Suprapubic skin (tissue), 4 donors: ENCODE data around the gene MAST3. TPM values are rescaled to one million over a fixed set of nuclear protein-coding genes. Genes with fewer than 3 reads are reported as not detected.

Source experiments
- DNase-seq, 2 donors: peaks; one replicate each; pipeline ENCODE4 v3.0.0-alpha.2; 2019; ENCODE audit warnings: low spot score in 2 of 2
- H3K27ac ChIP-seq: fragments of 200-600 bp; sonication (generic); one replicate; pipeline ENCODE4 v1.5.1; 2019
- H3K27me3 ChIP-seq: fragments of 200-600 bp; sonication (generic); one replicate; pipeline ENCODE4 v1.5.1; 2019
- H3K36me3 ChIP-seq: fragments of 200-600 bp; sonication (generic); one replicate; pipeline ENCODE4 v1.5.1; 2019
- H3K4me1 ChIP-seq: fragments of 200-600 bp; sonication (generic); one replicate; pipeline ENCODE4 v1.5.1; 2019
- H3K4me3 ChIP-seq: fragments of 200-600 bp; sonication (generic); one replicate; pipeline ENCODE4 v1.5.1; 2019; ENCODE audit warnings: mild to moderate bottlenecking
- H3K9me3 ChIP-seq: fragments of 200-600 bp; sonication (generic); one replicate; pipeline ENCODE4 v1.5.1; 2019
- CTCF ChIP-seq, 2 donors: fragments of 200-600 bp in 1 of 2; fragments of 450-650 bp in 1 of 2; sonication (generic) in 1 of 2; IDR thresholded peaks; one replicate each; pipeline ENCODE4 v1.5.1; 2016 to 2019; ENCODE audit warnings: antibody characterized with exemption in 2 of 2, mild to moderate bottlenecking in 1 of 2, moderate library complexity in 1 of 2
- EP300 ChIP-seq: sonication (generic); formaldehyde crosslinking; IDR thresholded peaks from one replicate; pipeline ENCODE4 v1.6.1; 2017; ENCODE audit warnings: antibody characterized with exemption
- POLR2A ChIP-seq, 2 donors: fragments of 450-650 bp; IDR thresholded peaks; one replicate each; pipeline ENCODE4 v1.6.1; 2017; ENCODE audit warnings: antibody characterized with exemption in 2 of 2, mild to moderate bottlenecking in 2 of 2, moderate library complexity in 2 of 2
- POLR2AphosphoS5 ChIP-seq, 3 donors: sonication (generic); formaldehyde crosslinking; IDR thresholded peaks; one replicate each; pipeline ENCODE4 v1.6.1; 2017; ENCODE audit warnings: antibody characterized with exemption in 3 of 3
- WGBS: methylation state at CpG from one replicate; pipeline ENCODE4 v1.1.5; 2018; 5-methylcytosine and 5-hydroxymethylcytosine counted together
- total RNA-seq, 4 donors: library from RNA; depleted of rRNA; stranded (reverse); fragments of >200 nt; gene quantifications; one replicate each; pipeline ENCODE4 v1.1.0, GENCODE V29; 2016

MAST3 gene
- total RNA-seq, 4 donors from 2014 or later: 13.4 to 29.7 (median 20.0) TPM

DNA sequence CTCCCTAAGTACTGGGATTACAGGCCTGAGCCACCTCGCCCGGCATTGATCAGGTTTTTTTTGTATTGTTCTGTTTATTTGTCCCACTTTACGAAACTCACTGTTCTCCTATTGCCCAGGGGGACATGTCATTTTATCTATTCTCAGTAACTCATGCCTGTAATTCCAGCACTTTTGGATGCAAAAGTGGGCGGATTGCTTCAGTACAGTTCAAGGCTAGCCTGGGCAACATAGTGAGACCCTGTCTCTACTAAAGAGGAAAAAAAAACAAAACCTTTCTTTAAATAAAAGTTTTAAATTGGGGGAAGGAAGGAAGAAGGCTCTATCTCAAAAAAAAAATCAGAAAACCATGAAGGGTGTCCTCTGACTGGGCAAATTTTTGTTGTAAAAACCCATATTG lies 92.7 kb downstream of the MAST3 start:
- 78% methylated on average over 4 of the region's 4 CpGs for WGBS
- DNase-seq: no peak
- no peak overlapping the region for H3K27ac ChIP-seq
- no peak overlapping the region for H3K4me3 ChIP-seq
- no peaks in the 10 kb centered on the region for H3K36me3 ChIP-seq
- peaks cover 26% of the 10 kb centered on the region for H3K4me1 ChIP-seq
- TF ChIP-seq EP300: no peak
- TF ChIP-seq CTCF (IDR thresholded peaks at IDR 0.05): no peak
- TF ChIP-seq POLR2AphosphoS5 (IDR thresholded peaks at IDR 0.05): no peak
- TF ChIP-seq POLR2A (IDR thresholded peaks at IDR 0.05): no peak
- H3K9me3 ChIP-seq: no peaks in the 10 kb centered on the region
- no peaks in the 10 kb centered on the region for H3K27me3 ChIP-seq

DNA sequence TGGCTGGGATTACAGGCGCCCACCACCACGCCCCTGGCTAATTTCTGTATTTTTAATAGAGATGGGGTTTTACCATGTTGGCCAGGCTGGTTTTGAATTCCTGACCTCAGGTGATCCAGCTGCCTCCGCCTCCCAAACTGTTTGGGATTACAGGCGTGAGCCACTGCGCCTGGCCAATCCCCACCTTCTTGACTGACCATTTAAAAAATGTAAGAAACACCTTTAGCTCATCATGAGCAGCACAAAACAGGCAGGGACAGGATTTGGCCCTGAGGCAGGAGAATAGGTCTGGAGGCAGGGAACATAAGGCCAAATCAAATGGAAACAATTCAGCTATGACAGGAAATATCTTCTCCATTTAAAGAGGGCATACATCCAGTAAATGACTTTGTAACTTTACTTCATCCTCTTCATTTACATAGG lies 94.1 kb downstream of the MAST3 start:
- Histone ChIP-seq H3K36me3 (peaks cover 7% of the 10 kb centered on the region), H3K27ac (peak overlapping the region; percentile 96), H3K4me3 (peak overlapping the region; percentile 88), H3K4me1 (peaks cover 26% of the 10 kb centered on the region), H3K9me3 (no peaks in the 10 kb centered on the region), H3K27me3 (no peaks in the 10 kb centered on the region)
- WGBS: 63% methylated on average over 5 of the region's 5 CpGs
- no peak for DNase-seq
- TF ChIP-seq POLR2AphosphoS5 (IDR thresholded peaks at IDR 0.05) (no peak), EP300 (no peak), CTCF (IDR thresholded peaks at IDR 0.05) (no peak)

DNA sequence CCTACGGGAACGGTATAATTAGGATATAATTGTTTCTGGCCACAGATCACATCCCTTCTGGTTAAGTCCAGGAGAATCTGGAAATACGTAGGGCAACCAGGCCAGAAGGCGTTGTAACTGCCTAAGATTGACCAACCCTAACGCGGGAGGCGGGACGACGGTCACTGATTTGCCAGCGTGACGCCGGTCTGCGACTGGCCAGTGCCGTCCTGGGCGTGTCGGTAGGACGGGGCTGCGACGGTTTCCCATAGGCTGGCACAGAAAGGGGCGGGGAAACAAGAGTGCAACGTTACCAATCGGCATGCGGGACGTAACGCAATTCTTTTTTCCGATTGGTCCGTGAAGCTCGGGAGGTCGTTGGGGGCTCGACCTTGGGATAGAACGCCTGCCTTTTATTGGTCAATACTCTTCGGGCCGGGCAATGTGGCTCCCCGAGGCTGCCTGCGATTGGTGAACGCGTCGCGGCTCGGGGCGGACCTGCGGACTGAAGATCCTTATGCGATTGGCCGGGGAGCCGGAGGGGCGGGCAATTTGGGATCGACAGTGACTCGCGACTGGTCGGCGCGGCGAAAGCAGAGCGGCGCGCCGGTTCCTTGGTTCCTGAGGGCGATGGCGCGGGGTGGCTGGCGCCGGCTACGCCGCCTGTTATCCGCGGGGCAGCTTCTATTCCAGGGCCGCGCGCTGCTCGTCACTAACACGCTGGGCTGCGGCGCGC lies 95.3 kb downstream of the MAST3 start, which contains the start of gene MPV17L2:
MPV17L2 (plus strand) TSS at position 546 of the 715 bp plus-strand sequence; CDS start at position 610, 64 bp downstream.
- Histone ChIP-seq H3K9me3 (no peaks in the 10 kb centered on the region), H3K27ac (peak within 1 kb of the TSS; percentile 96), H3K4me1 (peaks cover 26% of the 10 kb centered on the region), H3K27me3 (no peaks in the 10 kb centered on the region), H3K4me3 (peak within 1 kb of the TSS; percentile 88), H3K36me3 (peaks cover 17% of the 10 kb centered on the region)
- no peak for TF ChIP-seq CTCF (IDR thresholded peaks at IDR 0.05)
- peak; percentile 48 to 93 (median 52) for TF ChIP-seq POLR2AphosphoS5 (IDR thresholded peaks at IDR 0.05)
- TF ChIP-seq EP300: no peak
- TF ChIP-seq POLR2A (IDR thresholded peaks at IDR 0.05): peak in 1 of 2 donors; percentile 48
- WGBS: under 1% methylated on average over 20 of the region's 74 CpGs
- DNase-seq: peak; percentile 100

- Histone ChIP-seq H3K9me3 (no peaks in the 10 kb centered on the region), H3K27ac (peak overlapping the region; percentile 73), H3K4me1 (peaks cover 26% of the 10 kb centered on the region), H3K4me3 (peak overlapping the region; percentile 88), H3K36me3 (peaks cover 25% of the 10 kb centered on the region), H3K27me3 (no peaks in the 10 kb centered on the region)
- TF ChIP-seq POLR2AphosphoS5 (IDR thresholded peaks at IDR 0.05): no peak
- no peak for TF ChIP-seq EP300
- DNase-seq: peak in 1 of 2 donors; percentile 80
- 33% methylated on average over 4 of the region's 46 CpGs for WGBS
Measured at GRCh38 chr19:18193388-18194180, 96.0 kb downstream of the MAST3 start.

GRCh38 chr19:18194181-18194530 lies 96.6 kb downstream of the MAST3 start:
- TF ChIP-seq POLR2AphosphoS5 (IDR thresholded peaks at IDR 0.05): no peak
- TF ChIP-seq EP300: no peak
- TF ChIP-seq CTCF (IDR thresholded peaks at IDR 0.05): no peak
- no peak for TF ChIP-seq POLR2A (IDR thresholded peaks at IDR 0.05)
- Histone ChIP-seq H3K27me3 (no peaks in the 10 kb centered on the region), H3K27ac (no peak overlapping the region), H3K4me1 (peaks cover 26% of the 10 kb centered on the region), H3K36me3 (peaks cover 30% of the 10 kb centered on the region), H3K9me3 (no peaks in the 10 kb centered on the region), H3K4me3 (peak overlapping the region; percentile 88)
- DNase-seq: no peak
- 63% methylated on average over 12 of the region's 12 CpGs for WGBS
